Erythroblast (primary cell): Measurements from ENCODE around the gene CHFR.
"Not testable (repeated sequence)": the region's sequence is repeated elsewhere in the genome, so short reads cannot be mapped to it uniquely, and the experiment has no call there.

Source experiments
- DNase-seq, 2 experiments: peaks; one replicate each; lab custom pipeline; 2025; lab: John Stamatoyannopoulos, UW
- GATA1 ChIP-seq: IDR thresholded peaks from 2 replicates; pipeline ENCODE4 v1.6.1; 2011; ENCODE audit warnings: low read depth, mild to moderate bottlenecking, control low read depth, low read length, moderate library complexity
- POLR2A ChIP-seq: IDR thresholded peaks from 2 replicates; pipeline ENCODE4 v1.6.1; 2011; ENCODE audit warnings: mild to moderate bottlenecking, low read length

Gene CHFR

GRCh38 chr12:132887513-132888351 lies at the start of gene CHFR:
Gene CHFR, minus strand, starts transcription at chr12:132887605. Its CDS starts 277 bp downstream, at chr12:132887328.
- DNase-seq = peak; percentile 97 to 98
- TF ChIP-seq GATA1 (no peak), POLR2A (peak; percentile 85)

GRCh38 chr12:132936921-132937320 lies 49.5 kb upstream of the CHFR start:
- not testable (repeated sequence) for DNase-seq

- TF ChIP-seq POLR2A (no peak), GATA1 (no peak)
- DNase-seq = no peak
Measured at GRCh38 chr12:132936163-132936562, 48.8 kb upstream of the CHFR start.

GRCh38 chr12:132926415-132926833 lies 39.0 kb upstream of the CHFR start:
- no peak for TF ChIP-seq POLR2A
- TF ChIP-seq GATA1 = no peak

GRCh38 chr12:132925597-132926414 lies 38.4 kb upstream of the CHFR start:
- no peak for DNase-seq
- TF ChIP-seq POLR2A = no peak

More at GRCh38 chr12:132926415-132926833, 39.0 kb upstream of the CHFR start:
- DNase-seq = no peak

GRCh38 chr12:132924356-132924755 lies 37.0 kb upstream of the CHFR start:
- TF ChIP-seq POLR2A = no peak
- no peak for TF ChIP-seq GATA1
- no peak for DNase-seq

GRCh38 chr12:132923356-132923909 lies 36.0 kb upstream of the CHFR start:
- no peak for DNase-seq
- no peak for TF ChIP-seq GATA1

GRCh38 chr12:132922676-132923075 lies 35.3 kb upstream of the CHFR start:
- DNase-seq = no peak
- no peak for TF ChIP-seq POLR2A
- no peak for TF ChIP-seq GATA1

GRCh38 chr12:132921685-132922084 lies 34.3 kb upstream of the CHFR start:
- no peak for DNase-seq
- no peak for TF ChIP-seq GATA1
- no peak for TF ChIP-seq POLR2A

- DNase-seq = no peak
- no peak for TF ChIP-seq GATA1
- TF ChIP-seq POLR2A = no peak
Measured at GRCh38 chr12:132918680-132919079, 31.3 kb upstream of the CHFR start.

GRCh38 chr12:132909030-132909368 lies 21.6 kb upstream of the CHFR start:
- DNase-seq = no peak
- TF ChIP-seq GATA1 (no peak), POLR2A (no peak)

GRCh38 chr12:132908145-132909029 lies 21.0 kb upstream of the CHFR start:
- DNase-seq = peak; percentile 89 to 92
- TF ChIP-seq GATA1 (no peak), POLR2A (no peak)

GRCh38 chr12:132907789-132908144 lies 20.4 kb upstream of the CHFR start:
- not testable (repeated sequence) for DNase-seq
